K562 (cell line): ENCODE measurements around the gene TUBG2. TPM values are rescaled to one million over a fixed set of nuclear protein-coding genes. Genes with fewer than 3 reads are reported as not detected.

Source experiments
- HMG20A ChIP-seq: fragments of 450-650 bp; formaldehyde crosslinking; conservative IDR thresholded peaks from 2 replicates; pipeline ENCODE4 v1.4.0; 2020; ENCODE audit warnings: mild to moderate bottlenecking, mixed read lengths
- KDM4B ChIP-seq, 2 experiments: fragments of 450-650 bp in 1 of 2; sonication (generic) in 1 of 2; IDR thresholded peaks; 2 replicates each; pipeline ENCODE4 v1.6.1; 2016 to 2017; ENCODE audit warnings: borderline replicate concordance in 2 of 2, antibody characterized with exemption in 1 of 2, low read depth in 1 of 2, mild to moderate bottlenecking in 1 of 2
- KLF10 ChIP-seq: fragments of 250-450 bp; sonication (Bioruptor Pico); IDR thresholded peaks from 2 replicates; pipeline ENCODE4 v1.6.1; 2021; ENCODE audit warnings: matching md5 sums
- LEF1 ChIP-seq: fragments of 450-650 bp; IDR thresholded peaks from 2 replicates; pipeline ENCODE4 v1.6.1; 2016; ENCODE audit warnings: mild to moderate bottlenecking
- MAFG ChIP-seq: fragments of 450-650 bp; conservative IDR thresholded peaks from 2 replicates; pipeline ENCODE4 v1.6.1; 2016; ENCODE audit warnings: missing genetic modification characterization, missing compliant biosample characterization
- MYBL2 ChIP-seq, 2 experiments: fragments of 450-650 bp in 1 of 2; sonication (generic) in 1 of 2; formaldehyde crosslinking in 1 of 2; IDR thresholded peaks; 2 replicates each; pipeline versions ENCODE4 v1.6.1 to v1.8.1; 2017 to 2022; ENCODE audit warnings: borderline replicate concordance in 1 of 2, inconsistent platforms in 1 of 2, low read depth in 1 of 2, mild to moderate bottlenecking in 1 of 2, missing genetic modification reagents in 1 of 2, moderate library complexity in 1 of 2
- NCOA1 ChIP-seq: fragments of 450-650 bp; IDR thresholded peaks from 2 replicates; pipeline ENCODE4 v1.6.1; 2016; ENCODE audit warnings: low read depth
- NR4A1 ChIP-seq, 2 experiments: fragments of 250-450 bp in 1 of 2; fragments of 450-650 bp in 1 of 2; sonication (Bioruptor Pico) in 1 of 2; IDR thresholded peaks; 2 replicates each; pipeline versions ENCODE4 v1.4.0 to v1.6.1; 2016 to 2020; ENCODE audit warnings: mild to moderate bottlenecking in 2 of 2, missing compliant biosample characterization in 1 of 2, missing genetic modification characterization in 1 of 2, moderate library complexity in 1 of 2
- PTBP1 ChIP-seq: fragments of 200-400 bp; formaldehyde crosslinking; IDR thresholded peaks from 2 replicates; pipeline ENCODE4 v1.6.1; 2017; ENCODE audit warnings: low read depth, low read length
- RBBP5 ChIP-seq: fragments of 200-600 bp; sonication (generic); IDR thresholded peaks from 2 replicates; pipeline ENCODE4 v1.6.1; 2012; ENCODE audit warnings: borderline replicate concordance, mild to moderate bottlenecking, low read length, control low read depth, inconsistent platforms; ENCODE audit not compliant: insufficient read depth, poor library complexity, severe bottlenecking
- RBM25 ChIP-seq: fragments of 200-400 bp; formaldehyde crosslinking; IDR thresholded peaks from 2 replicates; pipeline ENCODE4 v1.6.1; 2018; ENCODE audit warnings: low read length, low read depth, moderate library complexity; ENCODE audit not compliant: severe bottlenecking
- SAFB2 ChIP-seq: fragments of 200-400 bp; formaldehyde crosslinking; IDR thresholded peaks from 2 replicates; pipeline ENCODE4 v1.6.1; 2018; ENCODE audit warnings: borderline replicate concordance, low read length, low read depth, moderate library complexity; ENCODE audit not compliant: severe bottlenecking
- SREBF1 ChIP-seq: fragments of 150-350 bp; IDR thresholded peaks from 2 replicates; pipeline ENCODE4 v1.6.1; 2014; ENCODE audit warnings: antibody characterized with exemption, low read depth, low read length, borderline replicate concordance
- TAF1 ChIP-seq: IDR thresholded peaks from 2 replicates; pipeline ENCODE4 v1.6.1; 2011; ENCODE audit warnings: mild to moderate bottlenecking, low read length, moderate library complexity; ENCODE audit not compliant: insufficient read depth, control insufficient read depth, severe bottlenecking; ENCODE audit errors: extremely low read depth
- TGIF2 ChIP-seq: sonication (generic); formaldehyde crosslinking; IDR thresholded peaks from 2 replicates; pipeline ENCODE4 v1.8.1; 2022; ENCODE audit warnings: mild to moderate bottlenecking, missing genetic modification reagents, moderate library complexity
- ZNF121 ChIP-seq: sonication (generic); formaldehyde crosslinking; conservative IDR thresholded peaks from 2 replicates; pipeline ENCODE4 v1.8.0; 2022; ENCODE audit warnings: missing genetic modification reagents
- ZNF175 ChIP-seq: fragments of 200-800 bp; sonication (Bioruptor generic); IDR thresholded peaks from 2 replicates; pipeline ENCODE4 v1.6.1; 2016; ENCODE audit warnings: low read depth, mild to moderate bottlenecking, missing genetic modification characterization, missing compliant biosample characterization
- ZNF584 ChIP-seq: fragments of 200-800 bp; sonication (Bioruptor generic); IDR thresholded peaks from 2 replicates; pipeline ENCODE4 v1.6.1; 2016; ENCODE audit warnings: low read depth, mild to moderate bottlenecking, missing genetic modification characterization, missing compliant biosample characterization
- ZNF589 ChIP-seq: fragments of 200-800 bp; sonication (Bioruptor generic); IDR thresholded peaks from 2 replicates; pipeline ENCODE4 v1.6.1; 2016; ENCODE audit warnings: low read depth, missing genetic modification characterization, missing compliant biosample characterization
- polyA plus RNA-seq, 8 experiments: library from polyadenylated mRNA; depleted of rRNA in 4 of 8; stranded (reverse) in 5 of 8; unstranded in 3 of 8; fragments of >200 nt; fragmentation: Nextera tagmentation in 2 of 8; fragmentation: Illumina TruSeq in 1 of 8; extraction: Ambion mirVana in 2 of 8; extraction: Trizol in 1 of 8; gene quantifications; 2 replicates each; pipeline versions ENCODE4 v1.2.1 to v1.2.3, GENCODE V29; 2011 to 2014; ENCODE audit warnings: inconsistent platforms in 1 of 8, missing spikeins in 1 of 8
- total RNA-seq, 7 experiments: library from RNA; depleted of rRNA in 6 of 7; stranded (reverse); fragments of >200 nt in 6 of 7; fragmentation: Illumina TruSeq in 2 of 7; extraction: Trizol in 2 of 7; gene quantifications; 2 replicates each; pipeline versions ENCODE4 v1.2.1 to v1.2.3, GENCODE V29; 2011 to 2021; ENCODE audit warnings: low replicate concordance in 1 of 7
- TF ChIP-seq, protein P1 (sequence below): fragments of 200-400 bp; formaldehyde crosslinking; IDR thresholded peaks from 2 replicates; pipeline ENCODE4 v1.6.1; 2017; ENCODE audit warnings: mild to moderate bottlenecking, low read depth, low read length, moderate library complexity
- TF ChIP-seq, protein P2 (sequence below): fragments of 450-650 bp; IDR thresholded peaks from 2 replicates; pipeline ENCODE4 v1.6.1; 2017; ENCODE audit warnings: antibody characterized with exemption
- TF ChIP-seq, protein P3 (sequence below): fragments of 450-650 bp; IDR thresholded peaks from 2 replicates; pipeline ENCODE4 v1.6.1; 2016

The TUBG2 gene
- total and polyA plus RNA-seq, 9 of the 15 experiments (the other 6 are each of a cell fraction or from before 2014, with no cell fraction given): 0.09 to 0.80 (median 0.24) TPM; not detected in 2

DNA sequence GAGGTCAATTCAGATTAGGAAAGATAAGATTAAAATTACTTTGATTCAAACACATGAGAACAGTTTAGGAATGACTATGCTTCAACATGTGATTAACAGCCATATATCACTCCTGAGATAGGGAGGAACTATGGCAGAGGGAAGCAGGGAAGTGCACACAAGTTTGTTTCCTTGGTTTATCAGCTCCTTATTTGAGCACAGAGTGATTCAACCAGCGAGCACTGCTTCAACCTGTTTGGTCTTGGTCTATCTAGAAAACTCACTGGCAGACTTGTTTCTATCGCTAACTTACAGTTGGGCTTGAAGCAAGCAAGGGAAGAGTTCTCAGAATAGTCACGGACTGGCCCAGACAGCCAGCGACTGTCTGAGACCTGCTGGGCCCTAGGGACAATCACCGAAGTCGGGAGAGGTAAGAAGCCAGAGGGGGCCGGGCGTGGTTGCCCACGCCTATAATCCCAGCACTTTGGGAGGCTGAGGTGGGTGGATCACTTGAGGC is 26.1 kb upstream of the TUBG2 start (continued):
- TF ChIP-seq ZNF175 (CRISPR knock-in tag): no peak
- no peak for TF ChIP-seq TGIF2 (CRISPR knock-in tag)
- no peak for TF ChIP-seq MAFG (tag)
- no peak for TF ChIP-seq RBM25
- TF ChIP-seq KDM4B (IDR thresholded peaks at IDR 0.05; ENCODE audit: borderline replicate concordance in 2 of 2, low read depth in 1 of 2): no peak
- TF ChIP-seq KLF10 (CRISPR knock-in tag): no peak
- TF ChIP-seq, protein P1, sequence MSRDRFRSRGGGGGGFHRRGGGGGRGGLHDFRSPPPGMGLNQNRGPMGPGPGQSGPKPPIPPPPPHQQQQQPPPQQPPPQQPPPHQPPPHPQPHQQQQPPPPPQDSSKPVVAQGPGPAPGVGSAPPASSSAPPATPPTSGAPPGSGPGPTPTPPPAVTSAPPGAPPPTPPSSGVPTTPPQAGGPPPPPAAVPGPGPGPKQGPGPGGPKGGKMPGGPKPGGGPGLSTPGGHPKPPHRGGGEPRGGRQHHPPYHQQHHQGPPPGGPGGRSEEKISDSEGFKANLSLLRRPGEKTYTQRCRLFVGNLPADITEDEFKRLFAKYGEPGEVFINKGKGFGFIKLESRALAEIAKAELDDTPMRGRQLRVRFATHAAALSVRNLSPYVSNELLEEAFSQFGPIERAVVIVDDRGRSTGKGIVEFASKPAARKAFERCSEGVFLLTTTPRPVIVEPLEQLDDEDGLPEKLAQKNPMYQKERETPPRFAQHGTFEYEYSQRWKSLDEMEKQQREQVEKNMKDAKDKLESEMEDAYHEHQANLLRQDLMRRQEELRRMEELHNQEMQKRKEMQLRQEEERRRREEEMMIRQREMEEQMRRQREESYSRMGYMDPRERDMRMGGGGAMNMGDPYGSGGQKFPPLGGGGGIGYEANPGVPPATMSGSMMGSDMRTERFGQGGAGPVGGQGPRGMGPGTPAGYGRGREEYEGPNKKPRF: no peak
- TF ChIP-seq ZNF121 (CRISPR knock-in tag): no peak
- no peak for TF ChIP-seq MYBL2 (IDR thresholded peaks at IDR 0.05; ENCODE audit: low read depth)
- no peak for TF ChIP-seq MYBL2 (CRISPR knock-in tag; IDR thresholded peaks at IDR 0.05; ENCODE audit: borderline replicate concordance)
- no peak for TF ChIP-seq SAFB2
- TF ChIP-seq NR4A1 (CRISPR knock-in tag; IDR thresholded peaks at IDR 0.05): no peak
- no peak for TF ChIP-seq NR4A1 (tag; IDR thresholded peaks at IDR 0.05)
- TF ChIP-seq RBBP5: no peak
- no peak for TF ChIP-seq PTBP1
- no peak for TF ChIP-seq SREBF1
- no peak for TF ChIP-seq TAF1
- TF ChIP-seq, protein P2, sequence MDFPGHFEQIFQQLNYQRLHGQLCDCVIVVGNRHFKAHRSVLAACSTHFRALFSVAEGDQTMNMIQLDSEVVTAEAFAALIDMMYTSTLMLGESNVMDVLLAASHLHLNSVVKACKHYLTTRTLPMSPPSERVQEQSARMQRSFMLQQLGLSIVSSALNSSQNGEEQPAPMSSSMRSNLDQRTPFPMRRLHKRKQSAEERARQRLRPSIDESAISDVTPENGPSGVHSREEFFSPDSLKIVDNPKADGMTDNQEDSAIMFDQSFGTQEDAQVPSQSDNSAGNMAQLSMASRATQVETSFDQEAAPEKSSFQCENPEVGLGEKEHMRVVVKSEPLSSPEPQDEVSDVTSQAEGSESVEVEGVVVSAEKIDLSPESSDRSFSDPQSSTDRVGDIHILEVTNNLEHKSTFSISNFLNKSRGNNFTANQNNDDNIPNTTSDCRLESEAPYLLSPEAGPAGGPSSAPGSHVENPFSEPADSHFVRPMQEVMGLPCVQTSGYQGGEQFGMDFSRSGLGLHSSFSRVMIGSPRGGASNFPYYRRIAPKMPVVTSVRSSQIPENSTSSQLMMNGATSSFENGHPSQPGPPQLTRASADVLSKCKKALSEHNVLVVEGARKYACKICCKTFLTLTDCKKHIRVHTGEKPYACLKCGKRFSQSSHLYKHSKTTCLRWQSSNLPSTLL: no peak
- peak; percentile 68; the same call in 1 of the 2 replicates for TF ChIP-seq ZNF589 (CRISPR knock-in tag)
- TF ChIP-seq, protein P3, sequence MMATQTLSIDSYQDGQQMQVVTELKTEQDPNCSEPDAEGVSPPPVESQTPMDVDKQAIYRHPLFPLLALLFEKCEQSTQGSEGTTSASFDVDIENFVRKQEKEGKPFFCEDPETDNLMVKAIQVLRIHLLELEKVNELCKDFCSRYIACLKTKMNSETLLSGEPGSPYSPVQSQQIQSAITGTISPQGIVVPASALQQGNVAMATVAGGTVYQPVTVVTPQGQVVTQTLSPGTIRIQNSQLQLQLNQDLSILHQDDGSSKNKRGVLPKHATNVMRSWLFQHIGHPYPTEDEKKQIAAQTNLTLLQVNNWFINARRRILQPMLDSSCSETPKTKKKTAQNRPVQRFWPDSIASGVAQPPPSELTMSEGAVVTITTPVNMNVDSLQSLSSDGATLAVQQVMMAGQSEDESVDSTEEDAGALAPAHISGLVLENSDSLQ: peak; percentile 93
- TF ChIP-seq LEF1: peak; percentile 83; the same call in 1 of the 2 replicates
- no peak for TF ChIP-seq ZNF584 (CRISPR knock-in tag)
- TF ChIP-seq HMG20A: no peak
- peak; percentile 63; the same call in 1 of the 2 replicates for TF ChIP-seq NCOA1
